ENCODE data around the gene FXR2.

Gene FXR2

DNA sequence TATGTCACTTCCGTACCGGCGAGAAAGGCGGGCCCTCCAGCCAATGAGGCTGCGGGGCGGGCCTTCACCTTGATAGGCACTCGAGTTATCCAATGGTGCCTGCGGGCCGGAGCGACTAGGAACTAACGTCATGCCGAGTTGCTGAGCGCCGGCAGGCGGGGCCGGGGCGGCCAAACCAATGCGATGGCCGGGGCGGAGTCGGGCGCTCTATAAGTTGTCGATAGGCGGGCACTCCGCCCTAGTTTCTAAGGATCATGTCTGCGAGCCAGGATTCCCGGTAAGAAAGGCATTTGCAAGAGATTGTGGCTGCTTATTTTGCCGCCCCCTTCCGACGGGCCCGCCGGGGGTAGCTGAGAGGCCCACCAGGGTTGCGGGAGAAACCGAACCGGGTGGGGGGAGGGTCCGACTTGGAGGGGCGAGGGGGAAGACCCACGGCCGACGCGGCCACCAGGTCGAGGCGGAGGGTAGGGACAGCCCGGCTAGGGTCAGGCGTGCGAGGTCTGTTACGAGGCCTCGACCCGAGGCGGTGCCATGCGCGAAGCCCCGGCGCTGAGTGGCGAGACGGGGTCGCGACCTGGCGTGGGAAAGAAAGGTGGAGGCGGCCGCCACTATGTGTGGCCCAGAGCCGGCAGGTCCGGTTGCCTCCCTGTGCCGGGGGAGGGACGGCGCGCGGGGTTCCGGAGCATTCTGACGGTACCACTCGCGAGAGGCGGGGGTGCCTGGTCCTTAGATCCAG, 41.9 kb downstream of the FXR2 start:
- TF ChIP-seq, protein P1, sequence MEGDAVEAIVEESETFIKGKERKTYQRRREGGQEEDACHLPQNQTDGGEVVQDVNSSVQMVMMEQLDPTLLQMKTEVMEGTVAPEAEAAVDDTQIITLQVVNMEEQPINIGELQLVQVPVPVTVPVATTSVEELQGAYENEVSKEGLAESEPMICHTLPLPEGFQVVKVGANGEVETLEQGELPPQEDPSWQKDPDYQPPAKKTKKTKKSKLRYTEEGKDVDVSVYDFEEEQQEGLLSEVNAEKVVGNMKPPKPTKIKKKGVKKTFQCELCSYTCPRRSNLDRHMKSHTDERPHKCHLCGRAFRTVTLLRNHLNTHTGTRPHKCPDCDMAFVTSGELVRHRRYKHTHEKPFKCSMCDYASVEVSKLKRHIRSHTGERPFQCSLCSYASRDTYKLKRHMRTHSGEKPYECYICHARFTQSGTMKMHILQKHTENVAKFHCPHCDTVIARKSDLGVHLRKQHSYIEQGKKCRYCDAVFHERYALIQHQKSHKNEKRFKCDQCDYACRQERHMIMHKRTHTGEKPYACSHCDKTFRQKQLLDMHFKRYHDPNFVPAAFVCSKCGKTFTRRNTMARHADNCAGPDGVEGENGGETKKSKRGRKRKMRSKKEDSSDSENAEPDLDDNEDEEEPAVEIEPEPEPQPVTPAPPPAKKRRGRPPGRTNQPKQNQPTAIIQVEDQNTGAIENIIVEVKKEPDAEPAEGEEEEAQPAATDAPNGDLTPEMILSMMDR (IDR thresholded peaks at IDR 0.05; ENCODE audit: insufficient read depth, low read length, missing control alignments), result no peak
- no peak for DNase-seq (ENCODE audit: low read depth, low spot score)
- CTCF ChIA-PET, result interaction anchor here (1.0 to 4.7 kb wide), 4 partner anchors 12 to 60 kb away, joined by 3 to 54 read pairs (median 12); partner anchors contain the start of genes SENP3 and SOX15
- POLR2A ChIA-PET, result interaction anchor here (0.6 to 3.4 kb wide), 9 partner anchors 11 to 616 kb away, joined by 3 to 45 read pairs (median 6); partner anchors contain the start of genes MPDU1, SENP3, TP53 and WRAP53
- H3K4me3 ChIP-seq (ENCODE audit: low read depth, low read length), result peak overlapping the region; percentile 100

DNA sequence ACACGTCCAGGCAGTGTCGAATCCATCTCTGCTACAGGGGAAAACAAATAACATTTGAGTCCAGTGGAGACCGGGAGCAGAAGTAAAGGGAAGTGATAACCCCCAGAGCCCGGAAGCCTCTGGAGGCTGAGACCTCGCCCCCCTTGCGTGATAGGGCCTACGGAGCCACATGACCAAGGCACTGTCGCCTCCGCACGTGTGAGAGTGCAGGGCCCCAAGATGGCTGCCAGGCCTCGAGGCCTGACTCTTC, 42.4 kb downstream of the FXR2 start:
- peak overlapping the region; percentile 72 for H3K4me3 ChIP-seq (ENCODE audit: low read depth, low read length)
- DNase-seq (ENCODE audit: low read depth, low spot score), result peak; percentile 97
- TF ChIP-seq, protein P1 (IDR thresholded peaks at IDR 0.05; ENCODE audit: insufficient read depth, low read length, missing control alignments), result no peak
- CTCF ChIA-PET, result interaction anchor here (1.0 to 4.7 kb wide), 2 partner anchors 11 to 60 kb away, joined by 3 to 54 read pairs; partner anchors contain the start of gene SENP3
- POLR2A ChIA-PET, result interaction anchor here (0.6 to 3.4 kb wide), 5 partner anchors 11 to 616 kb away, joined by 3 to 45 read pairs (median 13); partner anchors contain the start of genes MPDU1, SENP3, TP53 and WRAP53

DNA sequence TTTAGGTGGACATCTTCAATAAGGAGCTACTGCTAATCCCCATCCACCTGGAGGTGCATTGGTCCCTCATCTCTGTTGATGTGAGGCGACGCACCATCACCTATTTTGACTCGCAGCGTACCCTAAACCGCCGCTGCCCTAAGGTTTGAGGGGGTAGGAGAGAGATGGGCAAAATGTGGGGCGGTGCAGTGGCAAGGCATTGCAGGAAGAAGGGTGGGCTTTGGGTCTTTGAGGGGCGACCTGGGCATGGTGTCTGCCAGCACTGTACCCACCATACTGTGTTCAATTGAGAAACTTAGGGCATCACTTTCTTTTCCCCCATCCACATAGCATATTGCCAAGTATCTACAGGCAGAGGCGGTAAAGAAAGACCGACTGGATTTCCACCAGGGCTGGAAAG, 44.3 kb downstream of the FXR2 start:
- ChIA-PET CTCF (interaction anchor here (1.1 to 4.7 kb wide), 2 partner anchors 9 to 118 kb away, joined by 4 to 54 read pairs; partner anchors contain the start of genes SENP3 and WRAP53), POLR2A (no interaction called here)
- no peak overlapping the region for H3K4me3 ChIP-seq (ENCODE audit: low read depth, low read length)
- TF ChIP-seq, protein P1 (IDR thresholded peaks at IDR 0.05; ENCODE audit: insufficient read depth, low read length, missing control alignments), result no peak
- no peak for DNase-seq (ENCODE audit: low read depth, low spot score)

DNA sequence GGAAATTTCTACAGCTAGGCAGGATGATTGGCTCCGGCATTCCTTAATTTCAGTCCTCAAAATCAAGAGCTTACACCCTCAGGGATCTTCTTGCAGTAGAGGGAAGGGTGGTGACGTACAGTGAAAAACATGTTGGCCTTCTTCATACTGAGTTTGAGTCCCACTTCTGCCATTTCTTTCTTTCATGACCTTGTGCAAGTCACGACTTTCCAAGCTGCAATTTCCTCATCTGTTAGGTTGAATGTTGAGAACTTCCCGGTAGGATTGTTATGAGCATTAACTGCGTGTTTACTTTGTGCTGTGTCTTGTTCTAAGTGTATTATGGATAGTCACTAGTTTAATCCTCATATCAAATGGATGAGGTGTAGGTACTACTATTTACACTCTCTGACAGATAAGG, 45.1 kb downstream of the FXR2 start:
- ChIA-PET POLR2A (no interaction called here), CTCF (interaction anchor here (0.7 to 4.7 kb wide), 2 partner anchors 9 to 273 kb away, joined by 3 to 54 read pairs; partner anchors contain the start of gene SENP3)
- no peak for DNase-seq (ENCODE audit: low read depth, low spot score)
- TF ChIP-seq, protein P1 (IDR thresholded peaks at IDR 0.05; ENCODE audit: insufficient read depth, low read length, missing control alignments), result no peak
- H3K4me3 ChIP-seq (ENCODE audit: low read depth, low read length), result no peak overlapping the region

DNA sequence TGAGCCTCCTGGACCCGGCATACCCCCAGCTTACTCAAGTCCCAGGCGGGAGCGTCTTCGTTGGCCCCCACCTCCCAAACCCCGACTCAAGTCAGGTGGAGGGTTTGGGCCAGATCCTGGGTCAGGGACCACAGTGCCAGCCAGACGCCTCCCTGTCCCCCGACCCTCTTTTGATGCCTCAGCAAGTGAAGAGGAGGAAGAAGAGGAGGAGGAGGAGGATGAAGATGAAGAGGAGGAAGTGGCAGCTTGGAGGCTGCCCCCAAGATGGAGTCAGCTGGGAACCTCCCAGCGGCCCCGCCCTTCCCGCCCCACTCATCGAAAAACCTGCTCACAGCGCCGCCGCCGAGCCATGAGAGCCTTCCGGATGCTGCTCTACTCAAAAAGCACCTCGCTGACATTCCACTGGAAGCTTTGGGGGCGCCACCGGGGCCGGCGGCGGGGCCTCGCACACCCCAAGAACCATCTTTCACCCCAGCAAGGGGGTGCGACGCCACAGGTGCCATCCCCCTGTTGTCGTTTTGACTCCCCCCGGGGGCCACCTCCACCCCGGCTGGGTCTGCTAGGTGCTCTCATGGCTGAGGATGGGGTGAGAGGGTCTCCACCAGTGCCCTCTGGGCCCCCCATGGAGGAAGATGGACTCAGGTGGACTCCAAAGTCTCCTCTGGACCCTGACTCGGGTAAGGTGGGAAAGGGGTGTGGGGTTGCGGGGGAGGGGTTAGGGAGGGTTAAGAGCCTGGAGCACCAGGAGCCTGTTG, 51.4 kb downstream of the FXR2 start:
- ChIA-PET CTCF (interaction anchor here (0.8 kb wide), 1 partner anchor 49 kb away, joined by 3 read pairs; no protein-coding TSS in a partner anchor), POLR2A (no interaction called here)
- peak overlapping the region; percentile 8 for H3K4me3 ChIP-seq (ENCODE audit: low read depth, low read length)
- TF ChIP-seq, protein P1 (IDR thresholded peaks at IDR 0.05; ENCODE audit: insufficient read depth, low read length, missing control alignments), result no peak
- no peak for DNase-seq (ENCODE audit: low read depth, low spot score)

DNA sequence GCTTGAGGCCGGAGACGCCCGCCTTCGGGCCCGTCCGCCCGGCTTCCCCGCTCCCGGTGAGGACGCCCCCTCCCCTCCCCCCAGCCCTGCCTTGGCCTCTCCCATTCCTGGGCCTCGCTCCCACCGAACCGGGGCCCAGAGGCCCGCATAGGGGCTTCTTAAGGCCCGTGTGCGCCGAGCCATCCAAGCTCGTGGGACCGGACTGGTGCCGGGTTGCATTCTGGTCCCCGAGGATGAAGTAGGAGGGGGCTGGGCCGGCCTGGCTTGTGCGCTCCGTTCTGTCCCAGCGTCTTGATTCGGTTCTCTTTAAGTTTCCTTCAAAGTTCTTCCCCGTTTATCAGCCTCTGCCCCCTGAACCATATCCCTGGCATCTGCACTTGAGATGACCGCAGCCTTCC, 52.5 kb downstream of the FXR2 start:
- TF ChIP-seq, protein P1 (IDR thresholded peaks at IDR 0.05; ENCODE audit: insufficient read depth, low read length, missing control alignments), result no peak
- no peak for DNase-seq (ENCODE audit: low read depth, low spot score)
- ChIA-PET CTCF (interaction anchor here (0.8 to 3.3 kb wide), 10 partner anchors 8 to 238 kb away, joined by 3 to 115 read pairs (median 30); partner anchors contain the start of genes CD68, KCTD11, MPDU1 and SOX15), POLR2A (interaction anchor here (0.6 to 1.2 kb wide), 2 partner anchors 18 to 127 kb away, joined by 4 read pairs; partner anchors contain the start of gene CD68)
- H3K4me3 ChIP-seq (ENCODE audit: low read depth, low read length), result peak overlapping the region; percentile 84

Measured in AG04449 (cell line).